Smooth muscle cell of trachea (primary cell): ENCODE results near the gene PHF3. TPM values are rescaled to one million over a fixed set of nuclear protein-coding genes. Genes with fewer than 3 reads are reported as not detected.

Experiments used
- total RNA-seq: library from RNA; depleted of rRNA; stranded (reverse); fragments of >200 nt; gene quantifications from 2 replicates; pipeline ENCODE4 v1.2.1, GENCODE V29; 2014

Gene PHF3
- 59.0 and 65.7 TPM in 2 replicates for total RNA-seq

GRCh38 chr6:63635588-63636517, at the start of gene PHF3:
TSS of gene PHF3 (plus strand) at chr6:63635802. CDS start at chr6:63646552, 10,750 bp downstream.

Other genes starting within 250 kb of the PHF3 start
- gene PTP4A1, start 63.3 kb upstream of the PHF3 start, total RNA-seq, result 44.5 and 62.8 TPM in 2 replicates